ENCODE data around the gene ODF2. TPM values are rescaled to one million over a fixed set of nuclear protein-coding genes. Genes with fewer than 3 reads are reported as not detected.

The ODF2 gene
- total RNA-seq: 10 to 100 TPM in 6 of 7 donors, 1 to 10 TPM in 1; 9.7 to 26.5 (median 20.3) TPM
- 10 to 100 TPM; 14.6 to 23.9 TPM for polyA plus RNA-seq
- long read RNA-seq, donor 1, transcript ODF2-201 (21 exons, 3,899 nt): major isoform, 9 of 42 reads
- long read RNA-seq, donor 1, partial matches to known transcripts: 13 of 42 reads
- long read RNA-seq, donor 1, other reads (novel, unspliced or antisense): 19 of 42 reads
- long read RNA-seq, donor 2, partial matches to known transcripts: 0 of 3 reads
- long read RNA-seq, donor 2, other reads (novel, unspliced or antisense): 0 of 3 reads
- long read RNA-seq, donor 3, transcript ODF2-201 (21 exons, 3,899 nt): major isoform, 30 of 48 reads
- long read RNA-seq, donor 3, partial matches to known transcripts: 7 of 48 reads
- long read RNA-seq, donor 3, other reads (novel, unspliced or antisense): 10 of 48 reads

- WGBS, 3 donors: 0% methylated on average over 26 to 82 of the region's 82 CpGs
- Histone ChIP-seq H3K4me3 (peak within 1 kb of the TSS; percentile 56), H3K27me3 (no peaks in the 10 kb centered on the region), H3K9me3 (no peaks in the 10 kb centered on the region), H3K4me1 (ENCODE audit: insufficient read depth) (peaks cover 2% of the 10 kb centered on the region), H3K36me3 (no peaks in the 10 kb centered on the region), H3K27ac (peak within 1 kb of the TSS in 1 of 2 donors; percentile 73)
- TF ChIP-seq POLR2A (IDR thresholded peaks at IDR 0.05) (peak; percentile 50), CTCF (IDR thresholded peaks at IDR 0.05) (no peak)
- intact Hi-C loops (cut with DNase I): loop anchor here in 1 of 4 donors (5.0 kb wide), 1 partner anchor 46 kb away; the partner anchor contains the start of gene GLE1
- DNase-seq: peak; percentile 98 to 99 (median 99)
These were observed at the start of gene ODF2 for GRCh38 chr9:128455849-128456612. Gene ODF2, plus strand, starts transcription at chr9:128456006. Its CDS starts 86 bp downstream, at chr9:128456092.

- Histone ChIP-seq H3K27ac (no peak overlapping the region), H3K36me3 (no peaks in the 10 kb centered on the region), H3K4me1 (ENCODE audit: insufficient read depth) (no peaks in the 10 kb centered on the region), H3K27me3 (no peaks in the 10 kb centered on the region), H3K9me3 (no peaks in the 10 kb centered on the region), H3K4me3 (no peak overlapping the region)
- no peak for DNase-seq
- WGBS, 3 donors: 60 to 73% (median 63%) methylated on average over 9 of the region's 9 CpGs
- TF ChIP-seq POLR2A (IDR thresholded peaks at IDR 0.05) (no peak), EP300 (IDR thresholded peaks at IDR 0.05) (no peak), CTCF (IDR thresholded peaks at IDR 0.05) (no peak)
- intact Hi-C loops (cut with DNase I): no loop called here
These were observed 48.9 kb upstream of the ODF2 start for GRCh38 chr9:128406848-128407391.

- TF ChIP-seq EP300 (IDR thresholded peaks at IDR 0.05): no peak
- H3K27ac ChIP-seq: no peak overlapping the region
- no peaks in the 10 kb centered on the region for H3K4me1 ChIP-seq (ENCODE audit: insufficient read depth)
- DNase-seq: no peak
- intact Hi-C loops (cut with DNase I): no loop called here
- H3K27me3 ChIP-seq: no peaks in the 10 kb centered on the region
- H3K36me3 ChIP-seq: no peaks in the 10 kb centered on the region
- H3K4me3 ChIP-seq: no peak overlapping the region
- 42 to 51% (median 47%) methylated on average over 23 to 26 of the region's 26 CpGs for WGBS, 3 donors
- no peaks in the 10 kb centered on the region for H3K9me3 ChIP-seq
These were observed 46.8 kb upstream of the ODF2 start for GRCh38 chr9:128408963-128409431.

GRCh38 chr9:128409450-128409849 is 46.4 kb upstream of the ODF2 start:
- TF ChIP-seq EP300 (IDR thresholded peaks at IDR 0.05) (no peak), CTCF (IDR thresholded peaks at IDR 0.05) (no peak), POLR2A (IDR thresholded peaks at IDR 0.05) (no peak)
- intact Hi-C loops (cut with DNase I): no loop called here
- H3K27ac ChIP-seq: no peak overlapping the region
- H3K9me3 ChIP-seq: no peaks in the 10 kb centered on the region
- no peaks in the 10 kb centered on the region for H3K36me3 ChIP-seq
- DNase-seq: no peak
- no peak overlapping the region for H3K4me3 ChIP-seq
- 63 to 66% (median 65%) methylated on average over 6 to 8 of the region's 8 CpGs for WGBS, 3 donors
- no peaks in the 10 kb centered on the region for H3K4me1 ChIP-seq (ENCODE audit: insufficient read depth)
- no peaks in the 10 kb centered on the region for H3K27me3 ChIP-seq

Measured in ovary (tissue), 10 donors.